Hepatocyte (in vitro differentiated cells): Measurements from ENCODE around the gene CHCHD10. TPM values are rescaled to one million over a fixed set of nuclear protein-coding genes. Genes with fewer than 3 reads are reported as not detected.
"Not testable (repeated sequence)": the region's sequence is repeated elsewhere in the genome, so short reads cannot be mapped to it uniquely, and the experiment has no call there.

Source experiments
- DNase-seq: peaks from one replicate; pipeline ENCODE4 v3.0.0-alpha.2; 2016; ENCODE audit warnings: low spot score
- H2AFZ ChIP-seq: fragments of 200-600 bp; sonication (generic); 2 replicates; pipeline ENCODE4 v1.6.0; 2016; ENCODE audit warnings: antibody characterized with exemption, mild to moderate bottlenecking
- H3K27ac ChIP-seq: fragments of 200-600 bp; sonication (generic); 2 replicates; pipeline ENCODE4 v1.5.1; 2016; ENCODE audit warnings: mild to moderate bottlenecking
- H3K27me3 ChIP-seq: fragments of 200-600 bp; sonication (generic); 2 replicates; pipeline ENCODE4 v1.6.1; 2016
- H3K36me3 ChIP-seq: fragments of 200-600 bp; sonication (generic); replicated peaks from 2 replicates; pipeline ENCODE4 v1.5.1; 2016; ENCODE audit warnings: low read depth; ENCODE audit not compliant: insufficient read depth
- H3K4me1 ChIP-seq: fragments of 200-600 bp; sonication (generic); 2 replicates; pipeline ENCODE4 v1.5.1; 2016; ENCODE audit warnings: mild to moderate bottlenecking, moderate library complexity; ENCODE audit not compliant: insufficient read depth
- H3K4me2 ChIP-seq: fragments of 200-600 bp; sonication (generic); 2 replicates; pipeline ENCODE4 v1.6.0; 2016
- H3K4me3 ChIP-seq: fragments of 200-600 bp; sonication (generic); 2 replicates; pipeline ENCODE4 v1.5.1; 2016; ENCODE audit warnings: mild to moderate bottlenecking
- H3K79me2 ChIP-seq: fragments of 200-600 bp; sonication (generic); 2 replicates; pipeline ENCODE4 v1.6.0; 2017; ENCODE audit warnings: mild to moderate bottlenecking
- H3K9me2 ChIP-seq: fragments of 200-600 bp; sonication (generic); replicated peaks from 2 replicates; pipeline ENCODE4 v1.6.0; 2017; ENCODE audit warnings: mild to moderate bottlenecking; ENCODE audit not compliant: insufficient read depth
- H3K9me3 ChIP-seq: fragments of 200-600 bp; sonication (generic); 2 replicates; pipeline ENCODE4 v1.5.1; 2016; ENCODE audit warnings: low read depth, mild to moderate bottlenecking
- H4K20me1 ChIP-seq: fragments of 200-600 bp; sonication (generic); 2 replicates; pipeline ENCODE4 v1.6.0; 2016; ENCODE audit warnings: mild to moderate bottlenecking; ENCODE audit not compliant: insufficient read depth, poor library complexity, severe bottlenecking
- EZH2 ChIP-seq: fragments of 200-600 bp; sonication (generic); IDR thresholded peaks from 2 replicates; pipeline ENCODE4 v1.6.1; 2016; ENCODE audit warnings: antibody characterized with exemption, mild to moderate bottlenecking, borderline replicate concordance
- EZH2phosphoT487 ChIP-seq: fragments of 200-600 bp; sonication (generic); IDR thresholded peaks from one replicate; pipeline ENCODE4 v1.6.1; 2018; ENCODE audit warnings: antibody characterized with exemption, mild to moderate bottlenecking, low read depth, moderate library complexity; ENCODE audit not compliant: unreplicated experiment, severe bottlenecking
- WGBS: methylation state at CpG from one replicate; pipeline ENCODE4 v1.1.6; 2016; ENCODE audit warnings: low lambda C conversion rate; ENCODE audit errors: missing lambda C conversion rate; 5-methylcytosine and 5-hydroxymethylcytosine counted together
- polyA plus RNA-seq: library from polyadenylated mRNA; unstranded; fragments of >200 nt; fragmentation: Nextera tagmentation; extraction: Ambion mirVana; gene quantifications from 2 replicates; pipeline ENCODE4 v1.2.1, GENCODE V29; 2016
- total RNA-seq: library from RNA; depleted of rRNA; stranded (reverse); fragments of >200 nt; gene quantifications from 2 replicates; pipeline ENCODE4 v1.2.3, GENCODE V29; 2014
- TF ChIP-seq, protein P1 (sequence below): fragments of 200-600 bp; sonication (generic); IDR thresholded peaks from 2 replicates; pipeline ENCODE4 v1.5.1; 2016; ENCODE audit warnings: antibody characterized with exemption, mild to moderate bottlenecking; ENCODE audit not compliant: poor library complexity

CHCHD10 gene
- total and polyA plus RNA-seq, 2 experiments from 2014 or later, result 36.5 to 68.1 TPM

DNA sequence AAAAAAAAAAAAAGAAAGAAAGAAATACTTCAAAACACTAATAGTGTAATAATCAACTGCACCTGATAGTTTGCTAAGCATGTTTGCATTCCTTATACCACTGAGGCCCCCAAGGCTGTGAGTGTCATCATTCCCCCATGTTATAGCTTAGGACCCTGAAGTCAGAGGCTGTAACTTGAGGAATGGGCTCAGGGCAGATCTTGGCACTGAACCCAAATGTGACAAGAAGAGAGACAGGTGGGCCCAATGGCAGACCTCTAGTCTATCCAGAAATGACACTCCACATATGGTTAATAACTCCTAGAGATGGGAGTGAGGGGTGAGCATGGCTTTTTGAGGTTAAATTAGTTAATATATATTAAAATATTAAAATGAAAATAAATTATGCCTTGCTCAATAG lies 30.1 kb downstream of the CHCHD10 start:
- DNase-seq, result no peak
- H3K27me3 ChIP-seq, result no peaks in the 10 kb centered on the region
- no peaks in the 10 kb centered on the region for H3K36me3 ChIP-seq
- no peaks in the 10 kb centered on the region for H3K9me2 ChIP-seq
- H3K27ac ChIP-seq, result no peak overlapping the region
- no peak for TF ChIP-seq EZH2
- TF ChIP-seq EZH2phosphoT487, result no peak
- TF ChIP-seq, protein P1, sequence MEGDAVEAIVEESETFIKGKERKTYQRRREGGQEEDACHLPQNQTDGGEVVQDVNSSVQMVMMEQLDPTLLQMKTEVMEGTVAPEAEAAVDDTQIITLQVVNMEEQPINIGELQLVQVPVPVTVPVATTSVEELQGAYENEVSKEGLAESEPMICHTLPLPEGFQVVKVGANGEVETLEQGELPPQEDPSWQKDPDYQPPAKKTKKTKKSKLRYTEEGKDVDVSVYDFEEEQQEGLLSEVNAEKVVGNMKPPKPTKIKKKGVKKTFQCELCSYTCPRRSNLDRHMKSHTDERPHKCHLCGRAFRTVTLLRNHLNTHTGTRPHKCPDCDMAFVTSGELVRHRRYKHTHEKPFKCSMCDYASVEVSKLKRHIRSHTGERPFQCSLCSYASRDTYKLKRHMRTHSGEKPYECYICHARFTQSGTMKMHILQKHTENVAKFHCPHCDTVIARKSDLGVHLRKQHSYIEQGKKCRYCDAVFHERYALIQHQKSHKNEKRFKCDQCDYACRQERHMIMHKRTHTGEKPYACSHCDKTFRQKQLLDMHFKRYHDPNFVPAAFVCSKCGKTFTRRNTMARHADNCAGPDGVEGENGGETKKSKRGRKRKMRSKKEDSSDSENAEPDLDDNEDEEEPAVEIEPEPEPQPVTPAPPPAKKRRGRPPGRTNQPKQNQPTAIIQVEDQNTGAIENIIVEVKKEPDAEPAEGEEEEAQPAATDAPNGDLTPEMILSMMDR, result no peak
- H4K20me1 ChIP-seq, result no peaks in the 10 kb centered on the region
- no peak overlapping the region for H3K4me2 ChIP-seq
- H3K4me1 ChIP-seq, result no peaks in the 10 kb centered on the region
- H3K4me3 ChIP-seq, result no peak overlapping the region
- no peak overlapping the region for H2AFZ ChIP-seq
- H3K79me2 ChIP-seq, result no peaks in the 10 kb centered on the region
- H3K9me3 ChIP-seq, result no peaks in the 10 kb centered on the region

DNA sequence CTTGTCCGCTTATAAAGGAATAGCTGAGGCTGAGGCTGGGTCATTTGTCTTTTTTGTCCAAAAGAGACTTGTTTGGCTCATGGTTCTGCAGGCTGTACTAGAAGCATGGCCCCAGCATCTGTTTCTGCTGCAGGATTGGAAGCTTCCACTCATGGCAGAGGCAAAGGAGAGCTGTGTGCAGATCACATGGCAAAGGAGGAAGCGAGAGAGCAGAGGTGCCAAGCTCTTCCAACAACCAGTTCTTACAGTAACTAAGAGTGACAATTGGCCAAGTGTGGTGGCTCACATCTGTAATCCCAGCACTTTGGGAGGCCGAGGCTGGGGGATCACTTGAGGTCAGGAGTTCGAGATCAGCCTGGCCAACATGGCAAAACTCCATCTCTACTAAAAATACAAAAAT lies 39.7 kb downstream of the CHCHD10 start:
- not testable (repeated sequence) for H3K27me3 ChIP-seq, H2AFZ ChIP-seq, H3K9me3 ChIP-seq, H4K20me1 ChIP-seq, H3K4me2 ChIP-seq, H3K79me2 ChIP-seq, DNase-seq, H3K4me1 ChIP-seq, H3K27ac ChIP-seq, H3K36me3 ChIP-seq, H3K9me2 ChIP-seq, H3K4me3 ChIP-seq
- WGBS, result 98% methylated on average over 4 of the region's 4 CpGs

- H3K4me2 ChIP-seq, result no peak overlapping the region
- no peaks in the 10 kb centered on the region for H3K4me1 ChIP-seq
- H3K9me2 ChIP-seq, result no peaks in the 10 kb centered on the region
- 96% methylated on average over 2 of the region's 2 CpGs for WGBS
- H4K20me1 ChIP-seq, result no peaks in the 10 kb centered on the region
- H3K4me3 ChIP-seq, result no peak overlapping the region
- TF ChIP-seq EZH2phosphoT487, result no peak
- TF ChIP-seq, protein P1, result no peak
- no peak for TF ChIP-seq EZH2
- no peaks in the 10 kb centered on the region for H3K27me3 ChIP-seq
- H3K36me3 ChIP-seq, result no peaks in the 10 kb centered on the region
- no peaks in the 10 kb centered on the region for H3K9me3 ChIP-seq
- H3K79me2 ChIP-seq, result no peaks in the 10 kb centered on the region
- no peak for DNase-seq
- no peak overlapping the region for H3K27ac ChIP-seq
- H2AFZ ChIP-seq, result no peak overlapping the region
Measured at GRCh38 chr22:23722724-23723123, 45.0 kb downstream of the CHCHD10 start.

DNA sequence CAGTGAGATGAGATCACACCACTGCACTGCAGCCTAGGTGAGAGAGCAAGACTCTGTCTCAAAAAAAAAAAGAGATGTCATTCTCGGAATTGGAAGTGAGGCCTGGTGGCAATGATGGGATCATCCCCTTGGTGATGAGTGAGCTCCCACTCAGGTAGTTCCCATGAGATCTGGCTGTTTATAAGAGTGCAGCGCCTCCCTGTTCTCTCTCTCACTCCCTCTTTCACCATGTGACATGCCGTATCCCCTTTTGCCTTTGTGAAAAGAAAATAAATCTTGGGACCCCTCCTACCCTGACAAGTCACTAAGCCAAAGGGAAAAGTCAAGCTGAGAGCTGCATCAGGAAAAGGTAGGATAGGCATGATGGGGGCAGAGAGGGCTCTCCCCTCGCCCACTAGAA lies 45.6 kb downstream of the CHCHD10 start:
- Histone ChIP-seq H3K27me3 (no peaks in the 10 kb centered on the region), H3K9me3 (no peaks in the 10 kb centered on the region), H3K36me3 (no peaks in the 10 kb centered on the region), H3K79me2 (no peaks in the 10 kb centered on the region), H3K9me2 (no peaks in the 10 kb centered on the region), H3K27ac (no peak overlapping the region), H2AFZ (no peak overlapping the region), H4K20me1 (no peaks in the 10 kb centered on the region), H3K4me2 (no peak overlapping the region), H3K4me3 (no peak overlapping the region), H3K4me1 (no peaks in the 10 kb centered on the region)
- TF ChIP-seq, protein P1, result no peak
- no peak for TF ChIP-seq EZH2
- TF ChIP-seq EZH2phosphoT487, result no peak
- DNase-seq, result no peak
- WGBS, result 76% methylated on average over 4 of the region's 4 CpGs
